Subcutaneous abdominal adipose tissue (tissue), 5 donors: ENCODE results near the gene TSPAN3.

ENCODE experiments used
- H3K27ac ChIP-seq: one replicate; pipeline ENCODE4 v1.7.0; 2013; ENCODE audit warnings: low read depth, mild to moderate bottlenecking, inconsistent platforms, low read length, moderate library complexity
- H3K27me3 ChIP-seq, 5 donors: one replicate each; pipeline ENCODE4 v1.7.0; 2013; ENCODE audit warnings: low read length in 5 of 5, inconsistent platforms in 1 of 5; ENCODE audit not compliant: control insufficient read depth in 5 of 5, insufficient read depth in 4 of 5
- H3K36me3 ChIP-seq, 5 donors: one replicate each; pipeline ENCODE4 v1.7.0; 2013; ENCODE audit warnings: low read length in 5 of 5; ENCODE audit not compliant: control insufficient read depth in 5 of 5, insufficient read depth in 5 of 5
- H3K4me1 ChIP-seq, 5 donors: one replicate each; pipeline ENCODE4 v1.7.0; 2013; ENCODE audit warnings: low read length in 5 of 5, mild to moderate bottlenecking in 3 of 5, moderate library complexity in 1 of 5; ENCODE audit not compliant: control insufficient read depth in 5 of 5, insufficient read depth in 5 of 5
- H3K4me3 ChIP-seq, 5 donors: one replicate each; pipeline ENCODE4 v1.7.0; 2013; ENCODE audit warnings: low read length in 5 of 5, low read depth in 1 of 5
- H3K9ac ChIP-seq, 5 donors: one replicate each; pipeline ENCODE4 v1.7.0; 2013; ENCODE audit warnings: low read length in 5 of 5, mild to moderate bottlenecking in 4 of 5, moderate library complexity in 3 of 5
- H3K9me3 ChIP-seq, 5 donors: one replicate each; pipeline ENCODE4 v1.7.0; 2013; ENCODE audit warnings: low read length in 5 of 5; ENCODE audit not compliant: control insufficient read depth in 5 of 5
- donor health status: healthy.
- donor health status: healthy.
- donor health status: healthy.
- donor health status: healthy.
- donor health status: healthy.

Gene TSPAN3

DNA sequence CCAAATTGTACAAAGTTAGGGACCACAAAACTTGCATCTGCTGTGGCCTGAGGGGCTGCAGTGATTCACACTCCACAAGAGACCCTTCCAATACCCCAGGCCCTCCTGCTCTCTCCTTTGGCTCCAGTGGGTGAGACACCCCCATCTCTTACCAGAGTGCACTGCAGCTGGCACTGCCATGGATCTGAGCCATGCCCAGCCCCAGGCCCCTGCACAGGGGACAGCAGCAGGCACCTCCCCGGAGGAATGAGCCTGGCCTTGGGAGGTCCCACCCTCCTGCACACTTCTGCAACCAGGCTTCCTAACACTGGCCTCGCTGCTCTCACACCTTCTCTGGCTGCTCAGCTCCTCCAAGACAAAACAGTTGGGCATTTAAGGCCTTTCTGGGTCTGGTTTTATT, 16.3 kb upstream of the TSPAN3 start:
- peaks cover 0 to 8% (median 7%) of the 10 kb centered on the region in 5 donors for H3K4me1 ChIP-seq
- no peak overlapping the region for H3K4me3 ChIP-seq
- no peaks in the 10 kb centered on the region for H3K27me3 ChIP-seq
- no peaks in the 10 kb centered on the region for H3K9me3 ChIP-seq
- H3K9ac ChIP-seq = no peak overlapping the region
- no peak overlapping the region for H3K27ac ChIP-seq
- H3K36me3 ChIP-seq = no peaks in the 10 kb centered on the region

DNA sequence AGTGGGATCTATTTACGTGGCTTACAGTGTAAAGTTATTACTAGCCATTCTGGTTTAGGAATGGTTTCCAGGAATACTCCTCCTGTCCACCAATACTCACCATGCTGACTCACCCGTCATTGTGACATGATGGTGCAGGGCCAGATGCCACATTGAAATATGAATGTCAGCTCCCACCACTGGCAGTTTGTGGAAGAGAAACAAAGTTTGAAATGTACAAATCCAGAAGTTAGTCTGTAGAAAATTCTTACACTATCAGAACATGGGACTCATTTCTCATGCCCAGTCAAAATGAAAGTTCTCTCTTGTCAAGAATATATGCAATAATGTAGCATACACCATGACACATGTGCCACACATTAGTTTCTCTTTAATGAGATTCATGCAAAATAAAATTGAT, 14.4 kb upstream of the TSPAN3 start:
- Histone ChIP-seq H3K27ac (peak overlapping the region; percentile 34), H3K27me3 (no peaks in the 10 kb centered on the region), H3K4me3 (no peak overlapping the region)

DNA sequence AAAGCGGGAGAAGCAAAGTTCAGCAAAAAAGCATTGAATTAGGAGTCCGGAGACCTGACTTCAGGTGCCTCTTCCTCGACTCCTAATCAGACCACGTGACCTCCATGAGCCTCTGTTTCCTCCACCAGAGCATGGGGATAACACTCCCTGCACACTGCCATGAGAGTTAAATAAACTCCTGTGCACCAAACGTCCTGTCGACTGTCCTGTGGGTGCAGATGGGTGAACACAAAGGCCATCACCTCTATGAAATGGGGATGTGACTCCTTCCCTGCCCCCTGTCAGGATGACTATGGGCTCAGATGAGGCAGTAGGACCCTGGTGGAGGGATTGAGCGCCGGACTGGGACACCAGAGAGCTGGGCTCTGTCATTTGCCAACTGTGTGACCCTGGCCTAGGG, 13.5 kb upstream of the TSPAN3 start:
- H3K4me3 ChIP-seq = no peak overlapping the region
- H3K4me1 ChIP-seq = peaks cover 0 to 8% (median 7%) of the 10 kb centered on the region in 5 donors
- no peaks in the 10 kb centered on the region for H3K36me3 ChIP-seq
- peak overlapping the region; percentile 34 for H3K27ac ChIP-seq
- no peaks in the 10 kb centered on the region for H3K27me3 ChIP-seq
- no peak overlapping the region for H3K9ac ChIP-seq
- H3K9me3 ChIP-seq = no peaks in the 10 kb centered on the region

More for the DNA sequence above, 14.4 kb upstream of the TSPAN3 start:
- H3K9me3 ChIP-seq = no peaks in the 10 kb centered on the region
- H3K9ac ChIP-seq = no peak overlapping the region
- peaks cover 0 to 8% (median 7%) of the 10 kb centered on the region in 5 donors for H3K4me1 ChIP-seq
- H3K36me3 ChIP-seq = no peaks in the 10 kb centered on the region

DNA sequence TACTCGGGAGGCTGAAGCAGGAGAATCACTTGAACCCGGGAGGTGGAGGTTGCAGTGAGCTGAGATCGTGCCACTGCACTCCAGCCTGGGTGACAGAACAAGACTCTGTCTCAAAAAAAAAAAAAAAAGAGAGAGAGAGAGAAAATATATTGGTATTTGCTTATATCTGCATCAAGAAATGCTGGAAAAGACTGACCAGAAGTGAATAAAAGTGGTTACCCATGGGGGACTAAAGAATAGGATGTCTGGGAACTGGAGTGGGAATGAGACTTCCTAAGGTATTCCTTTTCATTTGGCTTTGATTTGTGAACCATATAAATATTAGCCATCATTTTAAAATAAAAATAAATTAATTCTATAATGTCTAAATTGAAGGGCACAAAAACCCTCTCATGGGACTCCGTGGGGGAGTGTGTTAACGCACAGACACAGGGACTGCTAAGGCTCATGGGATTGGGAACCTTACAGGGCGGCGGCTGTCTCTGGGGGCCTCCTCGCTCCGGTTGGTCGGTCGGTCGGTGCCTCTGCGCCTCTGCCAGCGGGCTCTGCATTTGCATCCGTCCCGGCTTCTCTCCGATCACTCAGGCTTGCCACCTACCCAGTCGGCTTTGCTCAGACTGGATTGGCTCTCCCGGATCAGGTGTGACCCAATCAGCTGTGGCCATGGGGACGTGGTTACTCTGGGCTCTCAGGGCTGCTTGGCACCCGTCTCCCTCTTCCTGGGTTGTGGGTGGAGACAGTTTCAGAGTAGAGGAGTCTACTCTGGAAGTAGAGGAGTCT, 12.7 kb upstream of the TSPAN3 start:
- Histone ChIP-seq H3K9ac (peak overlapping the region in 3 of 5 donors; percentile 19 to 60 (median 45)), H3K4me1 (peaks cover 0 to 8% (median 7%) of the 10 kb centered on the region in 5 donors), H3K4me3 (peak overlapping the region; percentile 22 to 57 (median 42)), H3K9me3 (no peaks in the 10 kb centered on the region), H3K27ac (no peak overlapping the region), H3K27me3 (no peaks in the 10 kb centered on the region), H3K36me3 (no peaks in the 10 kb centered on the region)

DNA sequence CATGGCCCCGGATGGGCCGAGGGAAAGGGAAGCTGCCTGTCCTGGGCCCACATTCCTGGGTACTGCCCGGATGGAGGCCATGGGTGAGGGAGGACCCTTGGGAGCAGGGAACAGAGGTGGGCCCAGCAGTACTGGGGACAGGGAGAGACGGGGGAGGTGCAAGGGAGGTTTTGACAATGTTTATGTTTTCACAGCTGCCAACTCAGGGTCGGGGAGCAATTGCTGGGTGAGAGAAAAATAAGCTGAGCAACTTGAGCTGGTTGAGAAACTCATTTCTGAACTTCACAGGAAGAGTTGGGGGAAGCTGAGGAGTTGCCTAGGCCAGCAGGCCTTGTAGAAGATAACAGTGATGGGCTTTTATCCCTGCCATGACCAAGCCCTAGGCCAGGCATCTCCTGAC, 11.1 kb upstream of the TSPAN3 start:
- Histone ChIP-seq H3K4me3 (no peak overlapping the region), H3K4me1 (peaks cover 0 to 8% (median 7%) of the 10 kb centered on the region in 5 donors), H3K9ac (no peak overlapping the region), H3K27ac (no peak overlapping the region), H3K27me3 (no peaks in the 10 kb centered on the region), H3K9me3 (no peaks in the 10 kb centered on the region), H3K36me3 (no peaks in the 10 kb centered on the region)

DNA sequence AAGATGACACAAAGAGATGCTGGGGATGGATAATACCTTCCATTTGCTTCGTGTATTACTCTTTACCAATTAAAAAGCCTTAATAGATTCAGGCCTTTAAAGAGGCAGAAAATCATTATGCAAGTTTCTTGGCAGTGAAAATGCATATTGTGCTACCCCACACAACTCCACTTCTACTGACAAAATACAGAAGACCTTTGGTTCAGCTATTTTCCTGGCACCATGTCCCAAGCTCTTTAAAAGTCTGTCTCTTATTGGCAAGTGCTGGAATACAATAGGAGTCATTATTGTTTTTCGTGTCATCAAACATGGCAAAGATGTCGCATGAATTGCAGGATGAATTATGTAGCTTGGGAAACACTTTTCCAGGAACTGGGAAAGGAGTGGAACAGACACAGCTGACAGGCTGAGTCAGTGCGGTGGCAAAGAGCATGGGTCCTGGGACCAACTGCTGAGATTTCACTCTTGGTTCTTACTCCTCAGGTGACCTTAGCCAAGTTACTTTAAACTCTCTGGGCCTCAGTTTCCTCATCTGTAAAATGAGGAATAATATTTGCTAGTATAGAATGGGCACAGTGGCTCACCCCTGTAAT, 5.5 kb upstream of the TSPAN3 start:
- Histone ChIP-seq H3K27me3 (no peaks in the 10 kb centered on the region), H3K27ac (peak overlapping the region; percentile 45), H3K36me3 (no peaks in the 10 kb centered on the region), H3K9ac (no peak overlapping the region), H3K4me1 (peaks cover under 1 to 19% (median 8%) of the 10 kb centered on the region in 5 donors), H3K4me3 (no peak overlapping the region), H3K9me3 (no peaks in the 10 kb centered on the region)

DNA sequence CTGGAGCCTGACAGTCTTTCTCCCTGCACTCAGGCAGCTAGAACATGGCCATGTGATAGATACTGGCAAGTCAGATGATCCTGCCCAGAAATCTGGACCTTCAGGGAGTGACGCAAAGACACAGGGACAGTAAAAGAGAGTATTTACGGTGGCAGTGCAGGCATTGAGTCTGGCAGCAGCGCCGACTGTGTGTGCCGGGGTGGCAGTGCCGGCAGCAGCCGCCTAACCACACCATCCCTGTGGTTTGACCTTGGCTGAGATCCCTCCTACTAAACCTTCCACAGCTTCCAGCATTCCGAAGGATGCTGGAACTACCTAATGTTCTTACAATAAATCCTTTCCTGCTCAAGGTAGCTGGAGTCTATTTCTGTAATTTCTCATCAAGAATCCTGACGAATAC, 4.6 kb upstream of the TSPAN3 start:
- no peaks in the 10 kb centered on the region for H3K27me3 ChIP-seq
- H3K4me3 ChIP-seq = no peak overlapping the region
- peaks cover 4 to 23% (median 12%) of the 10 kb centered on the region in 5 donors for H3K4me1 ChIP-seq
- no peaks in the 10 kb centered on the region for H3K9me3 ChIP-seq
- H3K27ac ChIP-seq = no peak overlapping the region
- no peaks in the 10 kb centered on the region for H3K36me3 ChIP-seq
- H3K9ac ChIP-seq = no peak overlapping the region

DNA sequence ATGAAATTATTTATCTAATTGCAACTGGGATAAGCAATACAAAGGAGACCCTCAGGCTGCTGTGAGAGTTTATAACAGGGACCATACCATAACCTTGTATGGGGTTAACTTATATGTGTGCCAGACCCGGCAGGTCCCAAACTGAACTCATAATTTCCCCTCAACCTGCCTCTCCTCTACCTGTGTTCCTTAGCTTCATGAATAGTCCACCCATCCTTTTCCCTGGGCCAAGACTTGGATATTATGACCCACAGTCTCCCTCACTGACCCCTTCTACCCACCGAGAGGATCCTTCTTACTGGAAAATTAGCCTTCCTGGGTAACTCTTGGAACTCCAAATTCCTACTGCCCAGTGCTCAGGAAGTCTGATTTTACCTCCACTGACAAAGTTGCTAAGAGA, 3.4 kb upstream of the TSPAN3 start:
- H3K36me3 ChIP-seq = no peaks in the 10 kb centered on the region
- H3K27me3 ChIP-seq = no peaks in the 10 kb centered on the region
- no peak overlapping the region for H3K9ac ChIP-seq

DNA sequence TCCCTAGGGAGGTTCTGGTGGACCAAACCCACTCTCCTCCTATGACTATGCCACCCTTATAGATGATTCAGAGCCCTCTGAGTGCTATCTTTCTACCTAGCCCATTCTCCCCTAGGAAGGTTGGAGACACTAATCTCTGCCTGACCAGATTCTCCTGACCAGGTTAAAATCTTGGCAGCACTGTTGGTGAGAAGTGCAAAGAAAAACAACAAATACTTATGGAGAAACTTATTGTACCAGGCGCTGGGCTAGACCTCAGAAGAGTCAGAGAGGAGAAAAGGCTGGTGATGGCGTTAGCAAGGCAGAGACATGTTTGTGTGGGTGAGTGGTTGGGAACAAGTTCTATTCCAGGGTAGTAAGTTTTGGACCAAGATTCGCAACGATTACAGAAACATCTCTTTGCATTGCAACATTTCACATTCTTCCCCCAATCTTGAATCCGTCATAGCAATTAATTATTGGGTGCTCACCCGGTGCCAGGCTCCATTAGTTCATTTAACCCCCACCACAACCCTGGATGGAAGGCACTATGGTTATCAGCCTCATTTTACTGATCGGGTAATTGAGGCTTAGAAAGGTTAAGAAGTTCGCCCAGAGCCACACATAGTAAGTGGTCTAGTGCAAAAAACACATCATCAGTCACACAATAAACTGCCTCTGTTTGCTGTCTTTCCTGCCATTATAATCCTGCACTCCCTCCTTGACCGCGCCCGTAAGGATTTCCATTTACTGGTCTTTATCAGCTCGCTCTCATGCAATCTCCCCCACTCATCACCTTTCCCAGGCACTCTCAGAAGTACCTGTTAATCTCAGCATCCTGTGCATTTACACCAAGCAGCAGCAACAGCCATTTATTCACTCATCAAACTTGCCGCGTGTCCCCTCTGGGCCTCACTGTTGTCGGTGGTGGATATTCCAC, 655 bp upstream of the TSPAN3 start:
- Histone ChIP-seq H3K9me3 (no peaks in the 10 kb centered on the region), H3K36me3 (no peaks in the 10 kb centered on the region), H3K4me1 (peaks cover 6 to 52% (median 48%) of the 10 kb centered on the region in 5 donors), H3K27ac (peak overlapping the region; percentile 99), H3K27me3 (no peaks in the 10 kb centered on the region), H3K9ac (peak overlapping the region in 1 of 5 donors; percentile 92), H3K4me3 (peak overlapping the region in 4 of 5 donors; percentile 73 to 83 (median 81))

More for the DNA sequence above, 3.4 kb upstream of the TSPAN3 start:
- H3K4me3 ChIP-seq = no peak overlapping the region
- no peaks in the 10 kb centered on the region for H3K9me3 ChIP-seq
- peaks cover 7 to 30% (median 22%) of the 10 kb centered on the region in 5 donors for H3K4me1 ChIP-seq
- no peak overlapping the region for H3K27ac ChIP-seq
